ENCODE data around the gene GTF3A.

- TF ChIP-seq CTCF (IDR thresholded peaks at IDR 0.05) (no peak), POLR2A (IDR thresholded peaks at IDR 0.05) (no peak)
Measured at GRCh38 chr13:27461940-27462584, 37.6 kb downstream of the GTF3A start.

Measured in right lobe of liver (tissue), 4 donors.